Cardiac fibroblast (primary cell): Measurements from ENCODE around the gene CARD11.

Source experiments
- DNase-seq, 2 donors: peaks; one replicate each; pipeline versions ENCODE4 v3.0.0 to v3.0.0-alpha.2; 2010; ENCODE audit warnings: low read depth in 2 of 2
- H3K4me3 ChIP-seq, 2 donors: replicated peaks in 1 of 2; 1 replicate in 1 of 2; 2 replicates in 1 of 2; pipeline ENCODE4 v1.5.1; 2011; ENCODE audit warnings: low read depth in 2 of 2, low read length in 2 of 2, mild to moderate bottlenecking in 2 of 2, moderate library complexity in 1 of 2
- CTCF ChIP-seq: IDR thresholded peaks from one replicate; pipeline ENCODE4 v1.5.1; 2011; ENCODE audit warnings: low read depth, mild to moderate bottlenecking, low read length, inconsistent platforms

The CARD11 gene

GRCh38 chr7:2936891-2937580, 106.6 kb downstream of the CARD11 start:
- TF ChIP-seq CTCF, result no peak
- DNase-seq, result no peak
- H3K4me3 ChIP-seq, result no peak overlapping the region

- DNase-seq, result no peak
- no peak for TF ChIP-seq CTCF
- no peak overlapping the region for H3K4me3 ChIP-seq
Measured at GRCh38 chr7:2936301-2936700, 107.4 kb downstream of the CARD11 start.

GRCh38 chr7:2934984-2935740, 108.5 kb downstream of the CARD11 start:
- no peak for DNase-seq

GRCh38 chr7:2934211-2934731, 109.4 kb downstream of the CARD11 start:
- no peak overlapping the region for H3K4me3 ChIP-seq
- peak; percentile 38 to 89 for DNase-seq

More at GRCh38 chr7:2934984-2935740, 108.5 kb downstream of the CARD11 start:
- H3K4me3 ChIP-seq, result no peak overlapping the region
- TF ChIP-seq CTCF, result no peak

GRCh38 chr7:2932402-2933251, 111.0 kb downstream of the CARD11 start:
- H3K4me3 ChIP-seq, result no peak overlapping the region
- no peak for DNase-seq
- no peak for TF ChIP-seq CTCF

More at GRCh38 chr7:2934211-2934731, 109.4 kb downstream of the CARD11 start:
- TF ChIP-seq CTCF, result peak; percentile 37

GRCh38 chr7:2931034-2931415, 112.6 kb downstream of the CARD11 start:
- TF ChIP-seq CTCF, result no peak
- H3K4me3 ChIP-seq, result no peak overlapping the region

More at GRCh38 chr7:2931034-2931415, 112.6 kb downstream of the CARD11 start:
- no peak for DNase-seq
